Esophagus (tissue), 2 donors: Measurements from ENCODE around the gene TOM1L2. TPM values are rescaled to one million over a fixed set of nuclear protein-coding genes. Genes with fewer than 3 reads are reported as not detected.
"Not testable (repeated sequence)": the region's sequence is repeated elsewhere in the genome, so short reads cannot be mapped to it uniquely, and the experiment has no call there.

ENCODE experiments used
- H3K27ac ChIP-seq, 2 donors: one replicate each; pipeline ENCODE4 v1.5.1; 2013; ENCODE audit warnings: low read depth in 2 of 2, mild to moderate bottlenecking in 2 of 2, inconsistent platforms in 1 of 2, low read length in 1 of 2, moderate library complexity in 1 of 2
- H3K27me3 ChIP-seq, 2 donors: one replicate each; pipeline ENCODE4 v1.6.1; 2013; ENCODE audit warnings: low read length in 2 of 2, control low read depth in 1 of 2, mild to moderate bottlenecking in 1 of 2; ENCODE audit not compliant: insufficient read depth in 2 of 2, control insufficient read depth in 1 of 2
- H3K36me3 ChIP-seq, 2 donors: one replicate each; pipeline ENCODE4 v1.6.1; 2013; ENCODE audit warnings: low read length in 1 of 2; ENCODE audit not compliant: control insufficient read depth in 2 of 2, insufficient read depth in 2 of 2
- H3K4me1 ChIP-seq, 2 donors: one replicate each; pipeline ENCODE4 v1.6.1; 2013; ENCODE audit warnings: low read length in 1 of 2; ENCODE audit not compliant: control insufficient read depth in 2 of 2, insufficient read depth in 2 of 2
- H3K4me3 ChIP-seq, 2 donors: one replicate each; pipeline ENCODE4 v1.5.1; 2013; ENCODE audit warnings: low read length in 2 of 2, mild to moderate bottlenecking in 2 of 2, low read depth in 1 of 2, moderate library complexity in 1 of 2
- H3K9me3 ChIP-seq, 2 donors: one replicate each; pipeline ENCODE4 v1.6.1; 2013; ENCODE audit warnings: mild to moderate bottlenecking in 2 of 2, low read depth in 1 of 2, low read length in 1 of 2, moderate library complexity in 1 of 2; ENCODE audit not compliant: control insufficient read depth in 2 of 2, insufficient read depth in 1 of 2
- WGBS, 2 donors: extraction: QIAGEN DNeasy Blood & Tissue Kit; methylation state at CpG; one replicate each; pipeline ENCODE4 v1.1.7; 2013; 5-methylcytosine and 5-hydroxymethylcytosine counted together
- polyA plus RNA-seq, 2 donors: library from polyadenylated mRNA; stranded (reverse); fragments of 200-250 nt; gene quantifications; one replicate each; pipeline ENCODE4 v1.2.3, GENCODE V29; 2013
- donor health status: healthy with polysubstance abuse.
- donor health status: Bipolar disorder and iron deficiency.

The TOM1L2 gene
- polyA plus RNA-seq, 2 donors = 49.9 to 83.2 TPM

GRCh38 chr17:17999364-18000029 lies 27.3 kb upstream of the TOM1L2 start:
- Histone ChIP-seq H3K27me3 (no peaks in the 10 kb centered on the region), H3K4me3 (no peak overlapping the region), H3K9me3 (no peaks in the 10 kb centered on the region), H3K27ac (no peak overlapping the region), H3K4me1 (peaks cover 0 to 2% of the 10 kb centered on the region in 2 donors), H3K36me3 (peaks cover 0 to 3% of the 10 kb centered on the region in 2 donors)
- 82 to 83% methylated on average over 9 of the region's 9 CpGs for WGBS, 2 donors

- no peaks in the 10 kb centered on the region for H3K9me3 ChIP-seq
- H3K27ac ChIP-seq = no peak overlapping the region
- peaks cover 0 to 3% of the 10 kb centered on the region in 2 donors for H3K36me3 ChIP-seq
- no peak overlapping the region for H3K4me3 ChIP-seq
- WGBS, 2 donors = 94 to 96% methylated on average over 8 of the region's 8 CpGs
- H3K27me3 ChIP-seq = no peaks in the 10 kb centered on the region
- H3K4me1 ChIP-seq = peaks cover 0 to 6% of the 10 kb centered on the region in 2 donors
These were observed 26.7 kb upstream of the TOM1L2 start for GRCh38 chr17:17998934-17999333.

DNA sequence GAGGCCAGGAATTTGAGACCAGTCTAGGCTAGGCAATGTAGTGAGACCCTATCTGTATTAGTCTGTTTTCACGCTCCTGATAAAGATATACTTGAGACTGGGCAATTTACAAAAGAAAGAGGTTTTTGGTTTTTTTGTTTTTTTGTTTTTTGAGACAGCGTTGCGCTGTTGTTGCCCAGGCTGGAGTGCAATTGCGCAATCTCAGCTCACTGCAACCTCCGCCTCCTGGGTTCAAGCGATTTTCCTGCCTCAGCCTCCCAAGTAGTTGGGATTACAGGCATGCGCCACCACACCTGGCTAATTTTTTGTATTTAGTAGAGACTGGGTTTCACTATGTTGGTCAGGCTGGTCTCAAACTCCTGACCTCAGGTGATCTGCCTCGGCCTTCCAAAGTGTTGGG lies 23.7 kb upstream of the TOM1L2 start:
- not testable (repeated sequence) for H3K4me1 ChIP-seq, H3K9me3 ChIP-seq, H3K27ac ChIP-seq, H3K36me3 ChIP-seq, H3K27me3 ChIP-seq, H3K4me3 ChIP-seq
- 97 to 98% methylated on average over 8 of the region's 8 CpGs for WGBS, 2 donors

- WGBS, 2 donors = 64 to 68% methylated on average over 18 of the region's 18 CpGs
- no peaks in the 10 kb centered on the region for H3K9me3 ChIP-seq
- peaks cover 0 to 3% of the 10 kb centered on the region in 2 donors for H3K36me3 ChIP-seq
These were observed 22.3 kb upstream of the TOM1L2 start for GRCh38 chr17:17994271-17995069.

DNA sequence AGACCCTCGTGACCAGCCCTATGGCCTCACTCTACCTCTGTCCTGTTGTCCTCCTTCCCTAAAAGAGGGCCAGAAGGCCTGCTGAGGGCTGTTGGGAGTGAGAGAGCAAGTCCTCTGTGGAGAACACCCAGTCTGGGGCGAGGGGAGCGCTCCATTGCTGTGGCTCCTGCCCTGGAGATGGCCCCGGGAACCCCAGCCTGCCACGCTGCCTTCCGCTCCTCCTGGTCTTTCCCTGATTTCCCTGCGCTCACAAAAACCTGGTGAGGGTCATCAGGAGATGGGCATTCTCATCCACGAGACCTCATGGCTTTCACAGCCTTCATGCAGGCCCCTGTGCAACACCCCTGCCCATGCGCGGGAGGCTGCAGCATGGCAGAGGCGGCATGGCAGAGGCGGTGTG lies 21.7 kb upstream of the TOM1L2 start:
- WGBS, 2 donors = 96 to 98% methylated on average over 12 of the region's 12 CpGs
- H3K4me3 ChIP-seq = no peak overlapping the region

More at GRCh38 chr17:17994271-17995069, 22.3 kb upstream of the TOM1L2 start:
- H3K27me3 ChIP-seq = no peaks in the 10 kb centered on the region
- H3K4me1 ChIP-seq = peaks cover 0 to 11% of the 10 kb centered on the region in 2 donors
- peak overlapping the region in 1 of 2 donors; percentile 17 for H3K27ac ChIP-seq
- H3K4me3 ChIP-seq = no peak overlapping the region

DNA sequence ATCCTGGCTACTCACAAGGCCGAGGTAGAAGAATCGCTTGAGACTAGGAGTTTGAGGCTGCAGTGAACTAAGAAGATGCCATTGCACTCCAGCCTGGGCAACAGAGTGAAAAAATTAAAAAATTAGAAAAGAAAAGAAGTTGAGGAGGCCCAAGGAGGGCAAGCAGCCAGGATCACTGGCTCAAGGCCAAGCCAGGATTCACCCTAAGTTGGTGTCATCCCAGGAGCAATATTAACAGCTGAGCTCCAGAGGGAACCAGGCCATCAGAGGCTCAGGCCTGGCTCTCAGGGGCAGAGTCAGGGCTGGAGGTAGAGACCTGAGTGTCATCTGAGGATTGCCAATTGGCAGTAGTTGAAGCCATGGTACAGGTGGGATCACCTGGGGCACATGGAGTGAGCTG lies 21.2 kb upstream of the TOM1L2 start:
- peaks cover 0 to 11% of the 10 kb centered on the region in 2 donors for H3K4me1 ChIP-seq

More for the DNA sequence above, 21.7 kb upstream of the TOM1L2 start:
- Histone ChIP-seq H3K9me3 (no peaks in the 10 kb centered on the region), H3K4me1 (peaks cover 0 to 11% of the 10 kb centered on the region in 2 donors), H3K36me3 (peaks cover 0 to 3% of the 10 kb centered on the region in 2 donors), H3K27ac (no peak overlapping the region), H3K27me3 (no peaks in the 10 kb centered on the region)

GRCh38 chr17:17990282-17990681 lies 18.1 kb upstream of the TOM1L2 start:
- peak overlapping the region; percentile 13 to 41 for H3K27ac ChIP-seq
- peaks cover 0 to 11% of the 10 kb centered on the region in 2 donors for H3K4me1 ChIP-seq
- H3K9me3 ChIP-seq = no peaks in the 10 kb centered on the region
- WGBS, 2 donors = 53 to 67% methylated on average over 2 of the region's 2 CpGs
- peaks cover 0 to 3% of the 10 kb centered on the region in 2 donors for H3K36me3 ChIP-seq
- no peaks in the 10 kb centered on the region for H3K27me3 ChIP-seq
- no peak overlapping the region for H3K4me3 ChIP-seq

More for the DNA sequence above, 21.2 kb upstream of the TOM1L2 start:
- Histone ChIP-seq H3K36me3 (peaks cover 0 to 3% of the 10 kb centered on the region in 2 donors), H3K27me3 (no peaks in the 10 kb centered on the region), H3K9me3 (no peaks in the 10 kb centered on the region), H3K4me3 (no peak overlapping the region), H3K27ac (no peak overlapping the region)
- 90 to 92% methylated on average over 2 of the region's 2 CpGs for WGBS, 2 donors

DNA sequence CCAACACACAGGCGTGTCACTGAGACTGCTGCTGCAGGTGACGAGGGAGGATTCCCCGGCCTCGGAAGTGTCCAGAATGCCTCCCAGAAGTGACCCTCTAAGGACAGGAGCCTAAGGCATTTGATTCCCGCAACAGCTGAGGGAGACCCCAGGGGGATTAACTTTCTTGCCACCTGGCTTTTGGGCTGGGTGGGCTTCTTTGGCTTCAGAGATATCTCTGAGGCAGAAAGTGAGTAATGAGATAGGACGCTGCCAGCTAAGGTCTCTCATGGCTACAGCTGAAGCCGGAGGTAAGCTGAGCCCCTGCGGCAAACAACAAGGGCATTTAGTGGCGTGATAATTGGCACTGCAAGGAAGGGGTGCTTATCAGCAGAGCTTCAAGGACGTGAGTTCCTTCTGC lies 17.4 kb upstream of the TOM1L2 start:
- no peak overlapping the region for H3K27ac ChIP-seq
- 89 to 91% methylated on average over 10 of the region's 10 CpGs for WGBS, 2 donors
- no peaks in the 10 kb centered on the region for H3K36me3 ChIP-seq
- H3K4me1 ChIP-seq = peaks cover 0 to 11% of the 10 kb centered on the region in 2 donors
- H3K4me3 ChIP-seq = no peak overlapping the region
- H3K9me3 ChIP-seq = no peaks in the 10 kb centered on the region
- no peaks in the 10 kb centered on the region for H3K27me3 ChIP-seq

- Histone ChIP-seq H3K4me3 (no peak overlapping the region), H3K36me3 (no peaks in the 10 kb centered on the region), H3K27me3 (no peaks in the 10 kb centered on the region), H3K4me1 (peaks cover 0 to 6% of the 10 kb centered on the region in 2 donors), H3K9me3 (no peaks in the 10 kb centered on the region), H3K27ac (no peak overlapping the region)
- 93 to 94% methylated on average over 9 of the region's 9 CpGs for WGBS, 2 donors
These were observed 16.9 kb upstream of the TOM1L2 start for GRCh38 chr17:17989081-17989480.
